Parathyroid adenoma (tissue), 2 donors: Measurements from ENCODE around the gene FST.

Source experiments
- H2AFZ ChIP-seq: fragments of 300-600 bp; sonication (generic); one replicate; pipeline ENCODE4 v1.7.0; 2017; ENCODE audit warnings: antibody characterized with exemption, mild to moderate bottlenecking
- H3K27ac ChIP-seq: fragments of 300-600 bp; sonication (generic); one replicate; pipeline ENCODE4 v1.7.0; 2017
- H3K27me3 ChIP-seq: fragments of 300-600 bp; sonication (generic); one replicate; pipeline ENCODE4 v1.7.0; 2017; ENCODE audit warnings: low read length; ENCODE audit not compliant: control insufficient read depth, insufficient read depth
- H3K36me3 ChIP-seq: fragments of 300-600 bp; sonication (generic); one replicate; pipeline ENCODE4 v1.7.0; 2017; ENCODE audit warnings: low read length; ENCODE audit not compliant: control insufficient read depth, insufficient read depth
- H3K4me1 ChIP-seq: fragments of 300-600 bp; sonication (generic); one replicate; pipeline ENCODE4 v1.7.0; 2017; ENCODE audit warnings: control low read depth
- H3K4me2 ChIP-seq: fragments of 300-600 bp; sonication (generic); one replicate; pipeline ENCODE4 v1.7.0; 2017; ENCODE audit warnings: low read length
- H3K4me3 ChIP-seq: fragments of 300-600 bp; sonication (generic); one replicate; pipeline ENCODE4 v1.7.0; 2017; ENCODE audit warnings: low read depth, low read length
- H3K79me2 ChIP-seq: fragments of 300-600 bp; sonication (generic); one replicate; pipeline ENCODE4 v1.7.0; 2017; ENCODE audit warnings: control low read depth
- H3K9ac ChIP-seq: fragments of 300-600 bp; sonication (generic); one replicate; pipeline ENCODE4 v1.7.0; 2017; ENCODE audit warnings: mild to moderate bottlenecking
- H3K9me3 ChIP-seq: fragments of 300-600 bp; sonication (generic); one replicate; pipeline ENCODE4 v1.7.0; 2017; ENCODE audit warnings: low read length; ENCODE audit not compliant: control insufficient read depth
- CTCF ChIP-seq: fragments of 300-600 bp; sonication (generic); IDR thresholded peaks from one replicate; pipeline ENCODE4 v1.7.0; 2017; ENCODE audit warnings: antibody characterized with exemption, mild to moderate bottlenecking
- donor health status: primary hyperparathyroidism.

Gene FST

GRCh38 chr5:53488195-53488722 is 7.8 kb downstream of the FST start:
- no peaks in the 10 kb centered on the region for H3K4me1 ChIP-seq
- H3K4me2 ChIP-seq = no peak overlapping the region
- H3K9me3 ChIP-seq = no peaks in the 10 kb centered on the region
- TF ChIP-seq CTCF = no peak
- no peaks in the 10 kb centered on the region for H3K27me3 ChIP-seq
- no peaks in the 10 kb centered on the region for H3K36me3 ChIP-seq
- H3K9ac ChIP-seq = no peak overlapping the region
- no peak overlapping the region for H3K4me3 ChIP-seq
- no peak overlapping the region for H3K27ac ChIP-seq
- H3K79me2 ChIP-seq = no peaks in the 10 kb centered on the region
- no peak overlapping the region for H2AFZ ChIP-seq

GRCh38 chr5:53490747-53491146 is 10.3 kb downstream of the FST start:
- Histone ChIP-seq H3K9ac (no peak overlapping the region), H3K9me3 (no peaks in the 10 kb centered on the region), H3K4me3 (no peak overlapping the region), H3K36me3 (no peaks in the 10 kb centered on the region), H3K27me3 (no peaks in the 10 kb centered on the region), H3K27ac (no peak overlapping the region), H3K79me2 (no peaks in the 10 kb centered on the region), H3K4me2 (no peak overlapping the region), H3K4me1 (no peaks in the 10 kb centered on the region), H2AFZ (no peak overlapping the region)
- TF ChIP-seq CTCF = no peak

GRCh38 chr5:53501054-53501453 is 20.6 kb downstream of the FST start:
- Histone ChIP-seq H3K9ac (no peak overlapping the region), H3K36me3 (no peaks in the 10 kb centered on the region), H2AFZ (no peak overlapping the region), H3K4me3 (no peak overlapping the region), H3K9me3 (no peaks in the 10 kb centered on the region), H3K4me2 (no peak overlapping the region), H3K27me3 (no peaks in the 10 kb centered on the region), H3K27ac (no peak overlapping the region), H3K79me2 (no peaks in the 10 kb centered on the region), H3K4me1 (no peaks in the 10 kb centered on the region)
- no peak for TF ChIP-seq CTCF

- no peaks in the 10 kb centered on the region for H3K4me1 ChIP-seq
- H3K4me2 ChIP-seq = no peak overlapping the region
- H3K4me3 ChIP-seq = no peak overlapping the region
- no peaks in the 10 kb centered on the region for H3K36me3 ChIP-seq
- no peak overlapping the region for H3K9ac ChIP-seq
- TF ChIP-seq CTCF = no peak
- H3K79me2 ChIP-seq = no peaks in the 10 kb centered on the region
- H3K27me3 ChIP-seq = no peaks in the 10 kb centered on the region
- no peak overlapping the region for H3K27ac ChIP-seq
- no peaks in the 10 kb centered on the region for H3K9me3 ChIP-seq
- no peak overlapping the region for H2AFZ ChIP-seq
Observed at GRCh38 chr5:53503562-53504218, 23.3 kb downstream of the FST start.

GRCh38 chr5:53507013-53507412 is 26.6 kb downstream of the FST start:
- Histone ChIP-seq H3K9ac (no peak overlapping the region), H3K4me2 (no peak overlapping the region), H2AFZ (no peak overlapping the region), H3K27me3 (no peaks in the 10 kb centered on the region), H3K79me2 (no peaks in the 10 kb centered on the region), H3K4me1 (no peaks in the 10 kb centered on the region), H3K27ac (no peak overlapping the region), H3K4me3 (no peak overlapping the region), H3K36me3 (no peaks in the 10 kb centered on the region), H3K9me3 (no peaks in the 10 kb centered on the region)
- TF ChIP-seq CTCF = no peak
